OCI-M1 (cell line): Measurements from ENCODE around the gene CELSR3.
A peak's percentile ranks its signal among the peaks of the same experiment; 100 is the strongest.

ENCODE experiments used
- DNase-seq: peaks from one replicate; lab custom pipeline; 2025; lab: John Stamatoyannopoulos, UW

CELSR3 gene

DNA sequence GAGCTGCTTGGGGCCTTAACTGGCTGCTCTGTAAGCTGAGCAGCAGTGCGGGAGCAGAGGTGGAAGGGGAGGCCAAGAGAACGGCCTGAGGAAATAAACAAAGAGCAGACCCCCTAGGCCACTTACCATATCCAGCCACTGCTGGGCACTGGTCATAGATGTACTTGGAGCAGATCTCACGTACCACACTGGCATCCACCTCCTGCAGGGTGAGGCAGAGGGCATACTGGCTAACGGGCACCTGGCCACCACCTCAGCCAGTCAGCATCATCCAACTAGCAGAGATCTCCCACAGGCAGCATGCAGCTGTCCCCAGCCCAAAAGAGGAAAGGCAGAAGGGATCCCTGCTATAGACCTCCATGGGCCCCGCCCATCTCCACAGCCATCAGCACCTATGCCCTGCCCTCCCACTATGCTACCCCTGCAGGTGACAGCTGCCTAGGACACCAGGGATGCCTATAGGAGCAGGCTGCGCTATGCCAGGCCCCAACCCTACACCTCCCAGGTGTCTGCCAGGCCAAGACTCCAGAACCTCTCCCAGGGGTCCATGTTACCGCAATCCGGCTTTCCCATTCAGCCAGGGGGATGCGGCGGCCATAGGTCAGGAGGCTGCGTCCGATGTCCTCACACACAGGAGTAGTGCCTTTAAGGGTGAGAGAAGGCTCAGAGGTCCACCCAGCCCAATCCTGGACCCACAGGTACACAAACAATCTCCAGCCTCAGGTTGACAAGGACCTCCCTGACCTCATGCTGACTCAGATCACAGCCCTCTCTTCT, 63.0 kb downstream of the CELSR3 start:
- DNase-seq, result no peak

DNA sequence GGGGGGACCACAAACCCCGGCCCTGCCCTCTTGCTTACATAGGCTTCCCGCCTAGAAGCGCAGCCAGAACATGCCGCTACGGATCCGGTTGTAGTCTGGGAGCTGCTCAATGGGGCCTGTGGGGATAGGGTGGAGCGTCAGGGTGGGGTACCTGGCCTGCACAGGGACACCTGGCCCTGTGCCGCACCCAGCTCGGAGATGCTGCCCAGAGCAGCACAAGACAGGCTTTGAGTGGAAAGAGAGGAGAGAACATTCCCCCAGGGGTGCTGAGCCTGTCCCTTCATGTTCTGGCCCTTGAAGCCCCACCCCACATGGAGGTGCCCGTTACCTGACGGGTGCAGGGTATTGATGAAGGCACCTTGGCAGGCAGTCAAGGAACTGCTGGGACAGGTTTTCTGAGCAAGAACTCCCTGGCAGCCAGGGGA, 63.6 kb downstream of the CELSR3 start:
- no peak for DNase-seq

DNA sequence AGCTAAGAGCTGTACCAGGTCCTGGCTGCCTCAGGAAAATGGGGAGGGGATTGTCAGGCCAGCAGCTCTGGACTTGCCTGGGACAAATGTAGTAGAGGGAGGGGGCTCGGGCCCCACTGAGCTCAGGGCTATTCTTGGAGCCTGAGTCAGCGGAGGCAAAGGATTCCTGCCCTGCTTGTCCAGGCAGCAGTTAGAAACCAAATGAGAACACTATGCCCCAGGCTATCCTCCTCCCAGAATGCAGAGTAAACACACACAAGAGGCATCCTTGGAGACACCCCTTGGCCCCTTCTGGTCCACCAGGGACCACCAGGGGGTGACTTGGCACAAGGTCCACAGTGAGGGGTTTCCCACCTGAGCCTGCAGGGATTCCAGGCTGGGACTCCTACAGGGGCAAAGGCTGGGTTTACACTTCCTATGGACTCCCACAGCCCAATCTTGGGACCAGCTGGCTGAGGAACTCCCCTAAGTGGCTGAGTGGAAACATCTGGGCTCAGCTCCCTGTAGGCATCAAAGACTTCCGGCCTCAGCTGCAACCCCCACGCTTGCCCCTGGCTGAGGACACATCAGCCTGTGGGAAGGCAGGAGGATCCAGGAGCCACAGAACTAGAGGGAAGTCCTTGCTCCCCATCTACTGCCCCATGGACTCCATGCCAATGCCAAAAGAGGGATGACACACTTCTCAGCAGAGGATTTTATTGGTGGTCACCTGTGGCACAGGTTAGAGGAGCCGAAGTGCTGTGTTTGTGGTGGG, 64.2 kb downstream of the CELSR3 start:
- DNase-seq, result no peak

DNA sequence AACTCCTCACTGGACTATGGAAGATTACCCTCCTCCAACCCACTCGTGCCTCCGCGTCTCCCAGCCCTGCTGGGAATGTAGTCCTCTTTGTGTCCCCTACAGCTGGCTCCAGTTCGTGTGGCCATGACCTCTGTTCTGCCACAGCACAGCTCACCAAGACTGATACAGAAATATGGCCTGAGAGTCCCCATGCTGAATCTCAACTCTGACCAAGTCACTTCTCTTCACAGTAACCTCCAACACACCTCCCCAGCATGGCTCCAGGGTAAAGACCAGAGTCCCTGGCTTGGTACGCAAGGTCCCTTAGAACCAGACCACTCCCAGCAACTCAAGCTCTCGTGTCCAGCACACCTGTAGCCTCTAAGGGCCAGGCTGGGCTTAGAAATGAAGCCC, 65.3 kb downstream of the CELSR3 start:
- no peak for DNase-seq

GRCh38 chr3:48596676-48597407, 65.8 kb downstream of the CELSR3 start:
- no peak for DNase-seq

GRCh38 chr3:48596157-48596556, 66.5 kb downstream of the CELSR3 start:
- no peak for DNase-seq

DNA sequence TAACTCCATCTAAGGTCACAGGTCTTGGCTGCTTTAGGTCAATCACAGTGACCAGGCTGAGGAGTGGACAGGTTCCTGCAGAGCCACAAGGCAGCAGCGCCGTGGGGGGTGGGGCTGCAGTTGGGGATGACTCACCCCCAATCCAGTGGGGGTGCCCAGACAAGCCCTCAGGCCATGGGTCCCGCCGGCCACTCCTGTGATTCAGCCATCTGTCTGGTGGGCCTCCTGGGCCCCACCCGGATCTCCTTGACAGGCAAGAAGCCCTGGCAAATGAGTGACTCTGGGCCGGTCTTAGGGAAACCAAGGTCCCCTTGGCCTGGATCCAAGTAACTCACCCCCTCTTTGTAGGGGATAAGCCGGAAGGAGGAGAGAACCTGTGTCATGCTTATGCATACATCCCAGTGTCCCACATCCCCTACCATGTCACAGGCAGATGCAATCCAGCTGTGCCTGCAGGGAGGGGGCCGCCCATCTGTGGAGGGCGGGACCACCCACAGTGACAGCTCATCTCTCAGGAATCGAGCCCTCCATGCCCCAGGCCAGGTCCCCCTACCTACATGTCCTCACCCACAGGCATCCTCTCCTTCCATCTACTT, 67.1 kb downstream of the CELSR3 start:
- DNase-seq, result peak; percentile 14

- DNase-seq, result no peak
These were observed 67.6 kb downstream of the CELSR3 start, which contains the start of gene COL7A1 for GRCh38 chr3:48595075-48595525. Gene COL7A1 (minus strand): TSS chr3:48595329. CDS start chr3:48595159, 170 bp downstream.

GRCh38 chr3:48594417-48595049, 68.2 kb downstream of the CELSR3 start:
- no peak for DNase-seq

- DNase-seq, result no peak
These were observed 69.3 kb downstream of the CELSR3 start for GRCh38 chr3:48593337-48593736.

DNA sequence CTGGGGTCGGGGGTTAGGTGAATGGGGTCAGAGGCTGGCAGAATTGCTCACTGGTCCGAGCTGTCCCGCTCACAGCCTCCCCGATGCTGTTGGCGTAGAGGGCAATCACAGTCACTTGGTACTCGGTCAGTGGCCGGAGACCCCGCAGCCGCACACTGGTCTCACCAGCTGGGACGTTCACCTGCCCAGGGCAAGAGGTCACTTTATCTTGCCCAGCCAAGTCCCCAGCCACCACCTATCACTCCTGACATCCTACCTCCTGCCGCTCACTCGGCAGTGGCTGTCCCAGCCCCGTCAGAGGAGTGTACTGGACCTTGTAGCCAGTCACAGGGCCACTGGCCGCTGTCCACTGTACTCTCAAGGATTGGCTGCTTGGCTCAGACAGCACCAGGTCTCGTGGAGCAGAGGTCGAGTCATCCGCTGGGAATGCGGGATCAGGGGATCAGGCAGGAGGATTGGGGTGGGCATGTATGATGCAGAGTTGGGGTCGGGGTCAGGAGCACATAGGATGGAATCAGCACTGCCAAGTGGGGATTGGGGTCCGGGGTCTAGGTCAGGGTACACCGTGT, 70.1 kb downstream of the CELSR3 start:
- no peak for DNase-seq

DNA sequence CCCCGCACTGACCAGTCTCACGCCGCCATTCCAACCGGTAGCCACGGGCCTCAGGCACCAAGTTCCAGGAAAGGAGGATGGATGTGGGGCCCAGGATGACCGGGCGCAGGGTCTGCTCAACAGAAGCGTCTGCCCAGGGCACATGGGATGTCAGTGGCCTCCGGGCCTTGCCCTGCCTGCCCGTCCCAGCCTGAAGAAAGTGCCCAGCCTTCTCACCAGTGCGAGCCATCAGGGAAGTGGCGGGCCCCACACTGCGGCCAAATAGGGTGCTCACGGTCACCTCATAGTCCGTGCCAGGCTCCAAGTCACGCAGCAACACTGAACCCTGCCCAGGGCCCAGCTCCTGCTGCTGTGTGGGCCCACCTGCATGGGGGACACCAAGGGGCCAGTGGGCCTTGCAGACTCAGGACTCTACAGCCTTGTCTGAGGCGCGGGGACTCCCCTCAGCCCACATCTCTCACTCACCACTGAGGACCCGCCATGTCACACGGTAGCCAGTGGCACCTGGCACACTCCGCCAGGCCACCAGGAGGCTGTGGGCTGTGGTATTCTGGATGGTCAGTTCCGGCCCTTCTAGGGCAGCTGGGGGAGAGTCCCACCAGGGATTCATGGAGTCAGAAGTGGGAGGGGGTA, 70.7 kb downstream of the CELSR3 start:
- no peak for DNase-seq

DNA sequence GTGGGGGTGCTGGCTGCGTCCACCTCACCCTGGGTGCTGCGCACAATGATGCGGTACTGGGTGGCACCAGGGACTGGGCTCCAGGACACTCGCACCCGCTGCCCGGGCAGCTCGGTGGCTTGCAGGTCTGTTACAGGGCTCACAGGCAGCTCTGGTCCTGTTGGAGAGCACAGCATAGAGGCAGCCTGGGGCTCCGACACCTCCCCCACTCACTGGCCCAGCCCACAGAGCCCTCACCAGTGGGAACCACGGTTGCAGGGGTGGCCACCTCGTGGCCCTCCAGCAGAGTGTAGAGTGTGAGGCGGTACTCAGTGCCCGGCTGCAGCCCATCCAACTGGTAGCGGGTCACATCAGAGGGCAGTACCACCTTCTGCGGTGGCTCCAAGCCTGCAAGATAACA, 71.2 kb downstream of the CELSR3 start:
- no peak for DNase-seq

DNA sequence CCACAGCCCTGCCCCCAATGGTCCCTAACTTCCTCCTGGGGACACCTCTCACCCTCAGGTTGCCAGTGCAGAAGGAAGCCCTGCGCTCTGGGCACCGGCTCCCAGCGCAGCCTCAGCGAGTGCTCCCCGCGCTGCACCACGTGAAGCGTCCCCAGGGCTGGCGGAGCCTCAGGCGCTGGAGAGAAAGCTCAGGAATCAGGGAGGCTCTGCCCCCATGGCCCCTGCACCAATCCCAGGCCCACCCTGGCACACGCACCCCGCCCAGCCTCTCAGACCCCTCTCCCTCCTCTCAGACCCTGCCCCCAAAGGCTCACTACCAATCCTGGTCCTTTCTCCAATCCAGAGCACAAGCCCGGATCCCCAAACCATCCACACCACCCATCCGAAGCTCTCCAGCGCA, 74.5 kb downstream of the CELSR3 start:
- DNase-seq, result no peak

DNA sequence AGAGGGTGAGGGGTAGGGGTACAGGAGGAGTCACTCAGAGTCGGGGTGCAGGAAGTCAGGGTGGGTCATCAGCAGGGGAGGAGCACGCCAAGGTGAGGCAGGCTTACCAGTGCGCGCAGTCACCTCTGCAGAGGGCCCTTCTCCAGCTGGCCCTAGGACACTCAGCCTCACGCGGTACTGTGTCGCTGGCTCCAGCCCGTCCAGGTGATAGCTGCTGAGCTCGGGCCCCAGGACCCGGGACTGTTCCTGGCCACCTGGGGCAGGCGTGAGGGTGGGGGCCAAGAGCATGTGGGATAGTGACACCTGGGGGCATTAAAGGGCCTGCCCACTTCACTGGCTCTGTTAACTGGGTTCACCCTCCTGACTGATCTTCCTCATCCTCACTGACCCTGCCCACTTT, 75.0 kb downstream of the CELSR3 start:
- no peak for DNase-seq
